RWPE1 (cell line): ENCODE data around the gene PELI2.

Experiments
- CTCF ChIA-PET: fragments of 350-600 bp; sonication (Branson Sonifier 250); formaldehyde crosslinking; extraction: SDS; loops from one replicate; lab custom pipeline; 2021; lab: Yijun Ruan, JAX
- POLR2A ChIA-PET: fragments of 400-600 bp; formaldehyde crosslinking; extraction: SDS; loops from one replicate; lab custom pipeline; 2020; ENCODE audit warnings: antibody characterized with exemption; ENCODE audit not compliant: low non-redundant PET; lab: Yijun Ruan, JAX
- DNase-seq: peaks from one replicate; pipeline ENCODE4 v3.0.0; 2012; ENCODE audit warnings: low spot score
- H3K27ac ChIP-seq: fragments of 450-650 bp; 2 replicates; pipeline ENCODE4 v1.5.1; 2017
- CTCF ChIP-seq: fragments of 450-650 bp; conservative IDR thresholded peaks from 2 replicates; pipeline ENCODE4 v1.5.1; 2017; ENCODE audit warnings: low read depth, mild to moderate bottlenecking

PELI2 gene

GRCh38 chr14:56340932-56341331, 222.7 kb downstream of the PELI2 start:
- H3K27ac ChIP-seq = no peak overlapping the region
- TF ChIP-seq CTCF = no peak
- CTCF ChIA-PET = interaction anchor here (0.9 to 1.0 kb wide), 2 partner anchors 67 to 629 kb away, joined by 3 read pairs; no protein-coding TSS in a partner anchor
- DNase-seq = no peak
- POLR2A ChIA-PET = no interaction called here

- no peak overlapping the region for H3K27ac ChIP-seq
- no peak for TF ChIP-seq CTCF
- ChIA-PET CTCF (no interaction called here), POLR2A (no interaction called here)
- DNase-seq = no peak
Measured at GRCh38 chr14:56341766-56342493, 223.7 kb downstream of the PELI2 start.

GRCh38 chr14:56342494-56342942, 224.3 kb downstream of the PELI2 start:
- no peak overlapping the region for H3K27ac ChIP-seq
- no peak for TF ChIP-seq CTCF
- no peak for DNase-seq
- CTCF ChIA-PET = no interaction called here
- POLR2A ChIA-PET = no interaction called here

GRCh38 chr14:56349960-56350359, 231.7 kb downstream of the PELI2 start:
- H3K27ac ChIP-seq = no peak overlapping the region
- no peak for DNase-seq
- ChIA-PET CTCF (interaction anchor here (0.6 kb wide), 1 partner anchor 27 kb away, joined by 6 read pairs; no protein-coding TSS in a partner anchor), POLR2A (no interaction called here)
- TF ChIP-seq CTCF = no peak
